ENCODE data around the gene GBF1. TPM values are rescaled to one million over a fixed set of nuclear protein-coding genes. Genes with fewer than 3 reads are reported as not detected.
"Not testable (repeated sequence)": the region's sequence is repeated elsewhere in the genome, so short reads cannot be mapped to it uniquely, and the experiment has no call there.

The GBF1 gene
- 25.1 and 29.9 TPM in 2 replicates for total RNA-seq (2014; rRNA removed; shearing (Covaris generic))

DNA sequence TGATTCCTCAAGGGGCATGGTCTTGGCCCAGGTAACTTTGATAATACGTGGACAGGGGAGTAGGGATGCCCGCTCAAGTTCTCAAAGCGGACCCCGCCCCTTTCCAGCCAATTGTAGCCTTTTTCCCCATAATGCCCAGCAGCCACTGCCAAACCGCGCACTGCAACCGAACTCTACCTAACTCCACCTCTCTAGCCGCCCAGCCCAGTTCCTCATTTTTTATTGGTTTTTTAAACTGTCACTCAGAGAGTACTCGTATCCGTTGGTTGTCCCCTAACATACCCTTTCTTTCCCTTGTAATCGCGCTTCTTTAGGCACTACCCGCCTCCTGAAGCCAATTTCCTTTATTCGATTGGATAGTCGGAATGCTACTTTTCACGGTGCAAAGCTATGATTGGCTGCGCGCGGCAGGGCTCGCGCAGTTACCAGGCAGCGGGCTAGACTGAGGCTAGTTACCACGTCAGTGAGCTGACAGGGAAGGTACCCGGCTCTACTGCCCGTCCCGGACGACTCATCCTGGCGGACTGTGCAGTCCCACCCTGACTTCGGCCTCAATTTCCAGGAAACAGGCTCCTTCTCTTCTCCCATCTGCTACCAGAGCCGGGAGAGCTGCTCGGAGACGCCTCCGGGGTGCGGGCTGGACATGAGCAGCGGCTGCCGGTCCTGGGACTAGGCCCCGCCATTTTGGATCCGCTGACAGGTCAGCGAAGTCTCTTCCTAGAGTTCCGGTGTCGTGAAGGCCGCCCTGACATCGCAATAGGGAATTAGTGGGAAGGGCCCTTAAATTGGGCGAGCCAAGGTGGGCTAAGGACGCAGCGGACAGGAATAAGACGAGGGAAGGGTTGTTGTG, at the start of gene GBF1:
Gene GBF1, plus strand, starts transcription at position 451 of the 850 bp plus-strand sequence. CDS start 13,407 bp downstream, outside the sequence.
- H3K36me3 ChIP-seq (replicated peaks; ENCODE audit: control insufficient read depth, insufficient read depth, low read length): no peaks in the 10 kb centered on the region
- peaks cover 28% of the 10 kb centered on the region for H3K27me3 ChIP-seq (ENCODE audit: control insufficient read depth, insufficient read depth, low read length)
- DNase-seq: peak; percentile 97
- peak within 1 kb of the TSS; percentile 85 for H3K4me3 ChIP-seq (ENCODE audit: insufficient read depth, low read depth, low read length)

GRCh38 chr10:102196893-102197292, 48.4 kb upstream of the GBF1 start:
- H3K27me3 ChIP-seq (ENCODE audit: control insufficient read depth, insufficient read depth, low read length): no peaks in the 10 kb centered on the region
- H3K36me3 ChIP-seq (replicated peaks; ENCODE audit: control insufficient read depth, insufficient read depth, low read length): no peaks in the 10 kb centered on the region
- DNase-seq: no peak
- H3K4me3 ChIP-seq (ENCODE audit: insufficient read depth, low read depth, low read length): no peak overlapping the region

- H3K36me3 ChIP-seq (replicated peaks; ENCODE audit: control insufficient read depth, insufficient read depth, low read length): no peaks in the 10 kb centered on the region
- DNase-seq: no peak
- H3K4me3 ChIP-seq (ENCODE audit: insufficient read depth, low read depth, low read length): no peak overlapping the region
- no peaks in the 10 kb centered on the region for H3K27me3 ChIP-seq (ENCODE audit: control insufficient read depth, insufficient read depth, low read length)
These were observed 47.3 kb upstream of the GBF1 start for GRCh38 chr10:102198027-102198426.

GRCh38 chr10:102200751-102201640, 44.3 kb upstream of the GBF1 start:
- Histone ChIP-seq H3K36me3 (replicated peaks; ENCODE audit: control insufficient read depth, insufficient read depth, low read length) (no peaks in the 10 kb centered on the region), H3K4me3 (ENCODE audit: insufficient read depth, low read depth, low read length) (no peak overlapping the region), H3K27me3 (ENCODE audit: control insufficient read depth, insufficient read depth, low read length) (0 out of 2 replicates have a peak, but pooled peaks cover 1% of the 10 kb centered on the region)
- no peak for DNase-seq

GRCh38 chr10:102202386-102202785, 42.9 kb upstream of the GBF1 start:
- Histone ChIP-seq H3K4me3 (ENCODE audit: insufficient read depth, low read depth, low read length) (no peak overlapping the region), H3K27me3 (ENCODE audit: control insufficient read depth, insufficient read depth, low read length) (0 out of 2 replicates have a peak, but pooled peaks cover 1% of the 10 kb centered on the region), H3K36me3 (replicated peaks; ENCODE audit: control insufficient read depth, insufficient read depth, low read length) (no peaks in the 10 kb centered on the region)
- DNase-seq: no peak

GRCh38 chr10:102208311-102209035, 36.9 kb upstream of the GBF1 start:
- Histone ChIP-seq H3K27me3 (ENCODE audit: control insufficient read depth, insufficient read depth, low read length) (0 out of 2 replicates have a peak, but pooled peaks cover 1% of the 10 kb centered on the region), H3K4me3 (ENCODE audit: insufficient read depth, low read depth, low read length) (no peak overlapping the region), H3K36me3 (replicated peaks; ENCODE audit: control insufficient read depth, insufficient read depth, low read length) (no peaks in the 10 kb centered on the region)
- DNase-seq: no peak

DNA sequence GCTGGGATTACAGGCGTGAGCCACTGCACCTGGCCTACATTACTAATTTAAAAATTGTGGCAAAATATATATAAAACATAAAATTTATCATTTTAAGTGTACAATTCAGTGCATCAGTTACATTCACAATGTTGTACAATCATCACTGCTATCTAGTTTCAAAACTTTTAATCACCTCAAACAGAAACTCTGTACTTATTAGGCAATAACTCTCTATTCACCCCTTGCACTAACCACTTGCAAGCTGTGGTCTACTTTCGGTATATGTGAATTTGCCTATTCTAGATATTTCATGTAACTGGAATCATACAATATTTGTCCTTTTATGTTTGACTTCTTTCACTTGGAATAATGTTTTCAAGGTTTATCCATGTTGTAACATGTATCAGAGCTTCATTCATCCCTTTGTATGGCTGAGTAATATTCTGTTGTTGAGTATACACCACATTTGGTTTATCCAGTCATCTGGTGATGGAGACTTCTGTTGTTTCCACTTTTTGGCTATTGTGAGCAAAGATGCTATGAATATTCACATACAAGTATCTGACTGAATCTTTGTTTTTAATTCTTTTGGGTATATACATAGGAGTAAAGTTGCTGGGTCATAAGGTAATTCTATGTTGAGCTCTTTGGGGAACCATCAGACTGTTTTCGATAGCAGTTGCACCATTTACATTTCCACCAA, 33.6 kb upstream of the GBF1 start:
- H3K36me3 ChIP-seq (replicated peaks; ENCODE audit: control insufficient read depth, insufficient read depth, low read length): no peaks in the 10 kb centered on the region
- no peak overlapping the region for H3K4me3 ChIP-seq (ENCODE audit: insufficient read depth, low read depth, low read length)
- H3K27me3 ChIP-seq (ENCODE audit: control insufficient read depth, insufficient read depth, low read length): no peaks in the 10 kb centered on the region
- DNase-seq: no peak

- H3K4me3 ChIP-seq (ENCODE audit: insufficient read depth, low read depth, low read length); H3K36me3 ChIP-seq (replicated peaks; ENCODE audit: control insufficient read depth, insufficient read depth, low read length); H3K27me3 ChIP-seq (ENCODE audit: control insufficient read depth, insufficient read depth, low read length); DNase-seq: not testable (repeated sequence)
These were observed 31.7 kb upstream of the GBF1 start for GRCh38 chr10:102213599-102213998.

- H3K27me3 ChIP-seq (ENCODE audit: control insufficient read depth, insufficient read depth, low read length): no peaks in the 10 kb centered on the region; the same call in 1 of the 2 replicates
- DNase-seq: no peak
- no peak overlapping the region for H3K4me3 ChIP-seq (ENCODE audit: insufficient read depth, low read depth, low read length)
- no peaks in the 10 kb centered on the region for H3K36me3 ChIP-seq (replicated peaks; ENCODE audit: control insufficient read depth, insufficient read depth, low read length)
These were observed 26.0 kb upstream of the GBF1 start for GRCh38 chr10:102219370-102219769.

- Histone ChIP-seq H3K27me3 (ENCODE audit: control insufficient read depth, insufficient read depth, low read length) (peaks cover 2% of the 10 kb centered on the region), H3K4me3 (ENCODE audit: insufficient read depth, low read depth, low read length) (no peak overlapping the region), H3K36me3 (replicated peaks; ENCODE audit: control insufficient read depth, insufficient read depth, low read length) (no peaks in the 10 kb centered on the region)
- DNase-seq: no peak
These were observed 24.7 kb upstream of the GBF1 start for GRCh38 chr10:102220612-102221011.

GRCh38 chr10:102222797-102223196, 22.5 kb upstream of the GBF1 start:
- H3K27me3 ChIP-seq (ENCODE audit: control insufficient read depth, insufficient read depth, low read length): peaks cover 19% of the 10 kb centered on the region
- no peak overlapping the region for H3K4me3 ChIP-seq (ENCODE audit: insufficient read depth, low read depth, low read length)
- no peak for DNase-seq
- no peaks in the 10 kb centered on the region for H3K36me3 ChIP-seq (replicated peaks; ENCODE audit: control insufficient read depth, insufficient read depth, low read length)

DNA sequence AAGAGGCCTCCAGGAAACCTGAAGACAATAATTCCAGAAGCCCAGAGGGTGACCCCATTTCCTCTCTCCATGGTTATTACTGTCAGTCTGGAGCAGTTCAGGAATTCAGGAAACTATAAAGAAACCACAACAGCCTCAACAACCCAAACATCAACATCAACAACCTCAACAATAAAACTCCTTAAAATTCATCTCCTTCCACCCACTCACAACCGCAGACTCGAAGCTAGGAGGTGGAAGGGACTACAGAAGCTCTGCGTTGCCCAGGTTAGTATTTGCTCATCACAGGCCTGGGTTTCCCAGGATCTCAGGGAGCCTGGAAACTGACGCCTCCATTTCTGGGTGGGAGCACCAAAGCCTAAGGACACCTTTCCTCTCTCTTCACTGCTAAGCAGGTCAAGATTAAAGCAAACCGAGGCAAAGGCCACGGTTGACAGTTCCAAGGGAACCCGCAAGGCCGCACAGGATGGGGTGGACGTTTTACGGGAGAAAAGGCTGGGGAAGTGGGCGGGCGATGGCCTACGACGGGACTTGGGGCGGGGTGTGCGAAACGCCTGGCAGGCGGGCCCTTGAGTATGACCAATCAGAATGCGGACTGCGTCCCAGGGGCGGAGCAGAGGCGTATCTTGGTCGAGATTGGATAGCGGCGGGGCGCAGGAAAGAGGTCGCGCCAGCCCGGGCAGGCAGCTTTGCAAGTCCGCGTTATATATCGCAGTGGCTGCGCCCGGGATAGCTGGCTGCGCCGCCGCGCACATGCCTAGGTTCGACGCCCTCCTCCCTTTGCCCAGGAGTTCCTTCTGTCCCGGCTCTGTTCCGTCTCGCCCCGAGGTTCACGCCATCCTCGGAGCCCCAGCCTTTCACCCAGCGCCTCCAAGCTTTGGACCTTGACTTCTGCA, 19.4 kb upstream of the GBF1 start, which contains the start of gene ELOVL3:
Gene ELOVL3, plus strand, starts transcription at position 654 of the 896 bp plus-strand sequence. CDS start 250 bp downstream, outside the sequence.
- Histone ChIP-seq H3K4me3 (ENCODE audit: insufficient read depth, low read depth, low read length) (peak within 1 kb of the TSS; percentile 19; the same call in 1 of the 2 replicates), H3K36me3 (replicated peaks; ENCODE audit: control insufficient read depth, insufficient read depth, low read length) (no peaks in the 10 kb centered on the region), H3K27me3 (ENCODE audit: control insufficient read depth, insufficient read depth, low read length) (peaks cover 48% of the 10 kb centered on the region)
- peak; percentile 99 for DNase-seq

DNA sequence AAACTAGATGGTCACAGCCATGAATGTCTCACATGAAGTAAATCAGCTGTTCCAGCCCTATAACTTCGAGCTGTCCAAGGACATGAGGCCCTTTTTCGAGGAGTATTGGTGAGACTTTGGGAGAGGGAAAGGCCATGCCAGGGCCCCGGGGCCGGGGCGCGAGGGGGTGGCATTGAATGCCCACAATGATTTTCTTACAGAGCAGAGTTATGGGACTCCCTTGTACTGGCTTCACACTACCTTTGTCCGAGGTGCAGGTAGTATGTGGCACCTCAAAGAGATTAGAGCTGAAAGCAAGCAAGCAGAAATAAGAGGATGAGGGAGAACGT, 18.8 kb upstream of the GBF1 start:
- peaks cover 54% of the 10 kb centered on the region for H3K27me3 ChIP-seq (ENCODE audit: control insufficient read depth, insufficient read depth, low read length)
- no peaks in the 10 kb centered on the region for H3K36me3 ChIP-seq (replicated peaks; ENCODE audit: control insufficient read depth, insufficient read depth, low read length)
- peak overlapping the region; percentile 19; the same call in 1 of the 2 replicates for H3K4me3 ChIP-seq (ENCODE audit: insufficient read depth, low read depth, low read length)
- no peak for DNase-seq
